MM.1S (cell line): Measurements from ENCODE around the gene SCO1.

Experiments used
- CTCF ChIP-seq: fragments of 300-600 bp; sonication (generic); IDR thresholded peaks from 2 replicates; pipeline ENCODE4 v1.5.1; 2016; ENCODE audit warnings: antibody characterized with exemption, low read length, mixed read lengths
- EZH2 ChIP-seq: fragments of 300-600 bp; sonication (generic); optimal IDR thresholded peaks from 2 replicates; pipeline ENCODE3; 2017; ENCODE audit warnings: low read depth, mild to moderate bottlenecking, antibody characterized with exemption, low read length, mixed read lengths

- TF ChIP-seq CTCF (no peak), EZH2 (no peak)
Measured at GRCh38 chr17:10663231-10663630, 34.1 kb downstream of the SCO1 start.
